Trophoblast cell (in vitro differentiated cells and primary cell): ENCODE results near the gene ITPR1.

Source experiments
- DNase-seq, 2 donors: peaks; one replicate each; pipeline ENCODE4 v3.0.0-alpha.2; 2016
- H2AFZ ChIP-seq: 2 replicates; pipeline ENCODE4 v1.6.1; 2013; ENCODE audit warnings: low read length, moderate library complexity, mild to moderate bottlenecking; ENCODE audit not compliant: insufficient read depth, poor library complexity
- H2AK5ac ChIP-seq: 2 replicates; pipeline ENCODE4 v1.6.1; 2013; ENCODE audit warnings: mild to moderate bottlenecking, low read length
- H2BK120ac ChIP-seq: 2 replicates; pipeline ENCODE4 v1.6.1; 2013; ENCODE audit warnings: low read length, mild to moderate bottlenecking, moderate library complexity; ENCODE audit not compliant: insufficient read depth, poor library complexity
- H2BK12ac ChIP-seq: 2 replicates; pipeline ENCODE4 v1.6.1; 2013; ENCODE audit warnings: mild to moderate bottlenecking, low read length, moderate library complexity
- H2BK5ac ChIP-seq: 2 replicates; pipeline ENCODE4 v1.6.1; 2013; ENCODE audit warnings: low read length, low read depth, moderate library complexity, mild to moderate bottlenecking; ENCODE audit not compliant: poor library complexity
- H3K14ac ChIP-seq: 2 replicates; pipeline ENCODE4 v1.6.1; 2013; ENCODE audit warnings: mild to moderate bottlenecking, low read length
- H3K18ac ChIP-seq: 2 replicates; pipeline ENCODE4 v1.6.1; 2013; ENCODE audit warnings: mild to moderate bottlenecking, low read length
- H3K23ac ChIP-seq: 2 replicates; pipeline ENCODE4 v1.6.1; 2013; ENCODE audit warnings: low read length
- H3K27ac ChIP-seq: 2 replicates; pipeline ENCODE4 v1.5.1; 2013; ENCODE audit warnings: low read depth, mild to moderate bottlenecking, inconsistent platforms, low read length, moderate library complexity
- H3K27me3 ChIP-seq: 2 replicates; pipeline ENCODE4 v1.6.1; 2013; ENCODE audit warnings: inconsistent platforms, mild to moderate bottlenecking, low read length, moderate library complexity; ENCODE audit not compliant: insufficient read depth
- H3K36me3 ChIP-seq, 2 experiments: 1 replicate in 1 of 2; 2 replicates in 1 of 2; pipeline ENCODE4 v1.6.1; 2013; ENCODE audit warnings: low read length in 2 of 2, mild to moderate bottlenecking in 2 of 2, moderate library complexity in 1 of 2; ENCODE audit not compliant: insufficient read depth in 2 of 2, control insufficient read depth in 1 of 2
- H3K4ac ChIP-seq: 2 replicates; pipeline ENCODE4 v1.6.1; 2013; ENCODE audit warnings: low read depth, mild to moderate bottlenecking, low read length, moderate library complexity
- H3K4me1 ChIP-seq, 2 experiments: 1 replicate in 1 of 2; 2 replicates in 1 of 2; pipeline ENCODE4 v1.6.1; 2013; ENCODE audit warnings: low read length in 2 of 2, mild to moderate bottlenecking in 2 of 2, moderate library complexity in 1 of 2; ENCODE audit not compliant: insufficient read depth in 2 of 2, control insufficient read depth in 1 of 2
- H3K4me2 ChIP-seq: 2 replicates; pipeline ENCODE4 v1.6.1; 2013; ENCODE audit warnings: inconsistent platforms, mild to moderate bottlenecking, low read length, moderate library complexity
- H3K4me3 ChIP-seq: 2 replicates; pipeline ENCODE4 v1.5.1; 2013; ENCODE audit warnings: mild to moderate bottlenecking, low read depth, low read length, inconsistent platforms
- H3K79me1 ChIP-seq: one replicate; pipeline ENCODE4 v1.6.1; 2013; ENCODE audit warnings: low read length
- H3K79me2 ChIP-seq: 2 replicates; pipeline ENCODE4 v1.6.1; 2013; ENCODE audit warnings: low read length, mild to moderate bottlenecking; ENCODE audit not compliant: control insufficient read depth, insufficient read depth, poor library complexity
- H3K9ac ChIP-seq: 2 replicates; pipeline ENCODE4 v1.6.1; 2013; ENCODE audit warnings: mild to moderate bottlenecking, low read length
- H3K9me3 ChIP-seq: 2 replicates; pipeline ENCODE4 v1.6.1; 2013; ENCODE audit warnings: low read depth, mild to moderate bottlenecking, control low read depth, inconsistent platforms, low read length; ENCODE audit not compliant: insufficient read depth
- H4K12ac ChIP-seq: 2 replicates; pipeline ENCODE4 v1.6.1; 2013; ENCODE audit warnings: low read depth, mild to moderate bottlenecking, low read length, moderate library complexity
- H4K8ac ChIP-seq: 2 replicates; pipeline ENCODE4 v1.6.1; 2013; ENCODE audit warnings: low read depth, mild to moderate bottlenecking, low read length, moderate library complexity
- H4K91ac ChIP-seq: one replicate; pipeline ENCODE4 v1.6.1; 2013; ENCODE audit warnings: low read depth, mild to moderate bottlenecking, low read length, moderate library complexity
- WGBS: extraction: QIAGEN DNeasy Blood & Tissue Kit; methylation state at CpG from one replicate; pipeline ENCODE4 v1.1.7; 2013; ENCODE audit warnings: missing lambda C conversion rate; ENCODE audit not compliant: insufficient read length, insufficient coverage; ENCODE audit errors: extremely low coverage; 5-methylcytosine and 5-hydroxymethylcytosine counted together

ITPR1 gene

DNA sequence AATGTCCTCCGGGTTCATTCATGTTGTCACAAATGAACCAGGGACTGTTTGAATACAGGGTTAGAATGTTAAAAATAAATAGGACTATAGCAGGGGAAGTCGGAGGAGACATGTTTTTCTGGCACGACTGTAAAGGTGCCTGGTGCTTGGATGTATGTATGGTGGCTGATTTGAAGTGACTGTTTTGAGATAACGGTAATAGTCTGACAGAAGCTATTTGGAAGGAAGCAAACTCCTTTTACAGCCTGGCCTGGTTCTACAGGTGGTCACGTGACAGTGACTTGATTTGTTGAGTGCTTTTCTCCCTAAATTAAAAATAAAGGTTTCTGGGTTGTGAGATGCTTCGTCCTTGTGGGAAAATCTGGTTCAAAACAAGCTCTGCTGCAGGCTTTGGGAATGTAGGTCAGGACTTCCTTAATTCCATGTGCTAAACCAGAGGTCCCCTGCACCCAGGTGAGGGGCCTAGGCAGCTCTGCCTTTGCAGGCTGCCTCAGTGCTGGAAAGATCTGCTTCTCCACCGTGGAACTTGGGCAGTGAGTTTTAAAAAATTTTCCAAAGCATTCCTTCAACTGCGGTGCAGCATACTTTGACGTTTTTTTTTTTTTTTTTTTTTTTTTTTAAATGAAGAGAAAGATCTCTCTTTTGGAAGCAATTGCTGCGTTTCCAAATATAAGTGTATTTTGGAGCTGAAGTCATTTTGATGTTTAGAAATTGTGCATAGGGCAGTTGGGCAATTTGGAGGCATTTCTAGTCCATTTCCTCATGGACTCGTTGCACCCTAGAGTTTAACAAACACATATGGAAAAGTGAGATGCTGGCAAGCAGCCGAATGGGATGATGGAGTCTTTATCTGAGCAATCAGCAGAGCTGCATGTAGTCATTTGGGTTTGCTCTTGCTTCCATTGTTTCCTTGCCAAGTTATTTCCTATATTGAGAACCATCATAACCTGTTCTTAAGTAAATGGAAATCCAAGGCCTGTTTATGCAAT lies 30.9 kb downstream of the ITPR1 start:
- H2AFZ ChIP-seq = no peak overlapping the region
- H3K27me3 ChIP-seq = no peaks in the 10 kb centered on the region
- no peak overlapping the region for H3K14ac ChIP-seq
- H2BK120ac ChIP-seq = no peak overlapping the region
- no peaks in the 10 kb centered on the region for H3K79me1 ChIP-seq
- H3K79me2 ChIP-seq = no peaks in the 10 kb centered on the region
- H3K4me3 ChIP-seq = no peak overlapping the region
- no peak overlapping the region for H4K8ac ChIP-seq
- H2AK5ac ChIP-seq = no peak overlapping the region
- H3K27ac ChIP-seq = no peak overlapping the region
- H2BK12ac ChIP-seq = no peak overlapping the region
- no peak for DNase-seq
- H3K4me2 ChIP-seq = no peak overlapping the region
- no peak overlapping the region for H2BK5ac ChIP-seq
- H3K9ac ChIP-seq = no peak overlapping the region
- no peaks in the 10 kb centered on the region for H3K9me3 ChIP-seq
- no peak overlapping the region for H4K91ac ChIP-seq
- H3K18ac ChIP-seq = no peak overlapping the region
- H3K4ac ChIP-seq = no peak overlapping the region
- no peak overlapping the region for H4K12ac ChIP-seq
- no CpG with 5 or more reads among the region's 12 CpGs for WGBS
- no peak overlapping the region for H3K23ac ChIP-seq
- H3K36me3 ChIP-seq = no peaks in the 10 kb centered on the region
- H3K4me1 ChIP-seq = peaks cover 2% of the 10 kb centered on the region in 2 experiments

DNA sequence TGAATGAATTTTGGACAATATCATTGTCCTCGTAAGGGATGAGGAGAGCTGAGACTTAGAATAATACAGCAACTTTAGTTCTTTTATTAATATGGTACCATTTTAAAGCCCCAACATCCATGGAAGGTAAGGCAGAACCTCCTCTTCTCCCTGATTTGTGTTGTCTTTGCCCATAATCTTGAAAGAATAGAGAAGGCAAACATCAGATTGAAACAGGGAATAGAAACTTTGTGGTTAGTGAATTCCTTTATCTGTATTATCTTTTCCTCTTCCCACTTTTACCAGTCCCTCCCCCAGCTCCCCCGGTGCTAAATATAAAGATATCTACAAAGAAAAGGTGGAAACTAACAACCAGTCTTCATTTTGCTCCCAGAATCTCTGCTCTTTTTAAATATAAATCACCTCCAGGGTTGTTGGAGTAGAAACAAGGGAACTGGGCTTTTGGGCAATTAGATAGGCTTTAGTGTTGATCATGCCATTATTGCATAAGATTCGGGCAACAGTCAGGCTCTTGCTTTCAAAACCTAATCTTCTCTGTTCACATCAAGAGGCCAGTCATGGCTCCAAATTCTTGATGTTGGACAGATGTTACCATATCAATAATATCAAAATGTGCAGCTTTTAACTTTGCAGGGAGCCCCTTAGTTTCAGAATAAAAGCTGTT lies 32.5 kb downstream of the ITPR1 start:
- H2AK5ac ChIP-seq = no peak overlapping the region
- H3K79me1 ChIP-seq = no peaks in the 10 kb centered on the region
- no peak overlapping the region for H3K23ac ChIP-seq
- no peak overlapping the region for H2BK12ac ChIP-seq
- H4K12ac ChIP-seq = no peak overlapping the region
- H3K36me3 ChIP-seq = no peaks in the 10 kb centered on the region
- H3K79me2 ChIP-seq = no peaks in the 10 kb centered on the region
- H3K4me3 ChIP-seq = no peak overlapping the region
- no peak overlapping the region for H4K91ac ChIP-seq
- H3K9me3 ChIP-seq = no peaks in the 10 kb centered on the region
- peaks cover 2% of the 10 kb centered on the region in 2 experiments for H3K4me1 ChIP-seq
- no peak overlapping the region for H3K4me2 ChIP-seq
- H4K8ac ChIP-seq = no peak overlapping the region
- no peak overlapping the region for H3K14ac ChIP-seq
- H2BK5ac ChIP-seq = no peak overlapping the region
- no CpG with 5 or more reads among the region's 3 CpGs for WGBS
- no peak overlapping the region for H3K9ac ChIP-seq
- no peak overlapping the region for H3K18ac ChIP-seq
- no peak overlapping the region for H2BK120ac ChIP-seq
- no peaks in the 10 kb centered on the region for H3K27me3 ChIP-seq
- H3K4ac ChIP-seq = no peak overlapping the region
- DNase-seq = no peak
- H3K27ac ChIP-seq = no peak overlapping the region
- H2AFZ ChIP-seq = no peak overlapping the region

DNA sequence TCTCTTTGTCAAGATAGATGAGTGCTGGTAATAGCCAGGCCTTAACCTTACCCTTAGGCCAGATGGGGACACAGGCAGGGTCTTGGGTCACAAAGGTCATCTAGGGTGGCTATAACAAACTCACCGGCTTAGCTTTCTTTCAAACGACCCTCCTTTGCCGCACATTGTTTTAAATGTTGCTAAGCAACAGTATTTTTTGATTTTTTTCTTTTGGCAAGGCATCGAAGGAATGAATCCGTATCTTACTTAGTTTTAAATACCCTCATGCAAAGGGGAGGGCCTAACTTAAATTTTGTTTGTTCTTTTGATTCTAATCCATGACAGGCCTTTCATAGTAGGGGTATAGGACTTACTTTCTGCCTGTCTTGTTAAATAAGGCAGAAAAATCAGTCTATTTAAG lies 35.2 kb downstream of the ITPR1 start:
- no peak overlapping the region for H3K23ac ChIP-seq
- H2BK12ac ChIP-seq = no peak overlapping the region
- no peaks in the 10 kb centered on the region for H3K9me3 ChIP-seq
- no peak overlapping the region for H2AK5ac ChIP-seq
- no peak overlapping the region for H4K12ac ChIP-seq
- no peak overlapping the region for H2BK120ac ChIP-seq
- no peak overlapping the region for H3K4ac ChIP-seq
- WGBS = no CpG with 5 or more reads among the region's 5 CpGs
- no peaks in the 10 kb centered on the region for H3K79me2 ChIP-seq
- H2AFZ ChIP-seq = no peak overlapping the region
- H3K4me3 ChIP-seq = no peak overlapping the region
- H3K79me1 ChIP-seq = no peaks in the 10 kb centered on the region
- no peak overlapping the region for H3K18ac ChIP-seq
- H3K9ac ChIP-seq = no peak overlapping the region
- no peak overlapping the region for H4K8ac ChIP-seq
- no peak for DNase-seq
- H3K4me2 ChIP-seq = no peak overlapping the region
- H3K36me3 ChIP-seq = no peaks in the 10 kb centered on the region
- no peak overlapping the region for H3K27ac ChIP-seq
- H3K27me3 ChIP-seq = no peaks in the 10 kb centered on the region
- H3K4me1 ChIP-seq = peaks cover 2 to 3% of the 10 kb centered on the region in 2 experiments
- no peak overlapping the region for H3K14ac ChIP-seq
- no peak overlapping the region for H4K91ac ChIP-seq
- no peak overlapping the region for H2BK5ac ChIP-seq

DNA sequence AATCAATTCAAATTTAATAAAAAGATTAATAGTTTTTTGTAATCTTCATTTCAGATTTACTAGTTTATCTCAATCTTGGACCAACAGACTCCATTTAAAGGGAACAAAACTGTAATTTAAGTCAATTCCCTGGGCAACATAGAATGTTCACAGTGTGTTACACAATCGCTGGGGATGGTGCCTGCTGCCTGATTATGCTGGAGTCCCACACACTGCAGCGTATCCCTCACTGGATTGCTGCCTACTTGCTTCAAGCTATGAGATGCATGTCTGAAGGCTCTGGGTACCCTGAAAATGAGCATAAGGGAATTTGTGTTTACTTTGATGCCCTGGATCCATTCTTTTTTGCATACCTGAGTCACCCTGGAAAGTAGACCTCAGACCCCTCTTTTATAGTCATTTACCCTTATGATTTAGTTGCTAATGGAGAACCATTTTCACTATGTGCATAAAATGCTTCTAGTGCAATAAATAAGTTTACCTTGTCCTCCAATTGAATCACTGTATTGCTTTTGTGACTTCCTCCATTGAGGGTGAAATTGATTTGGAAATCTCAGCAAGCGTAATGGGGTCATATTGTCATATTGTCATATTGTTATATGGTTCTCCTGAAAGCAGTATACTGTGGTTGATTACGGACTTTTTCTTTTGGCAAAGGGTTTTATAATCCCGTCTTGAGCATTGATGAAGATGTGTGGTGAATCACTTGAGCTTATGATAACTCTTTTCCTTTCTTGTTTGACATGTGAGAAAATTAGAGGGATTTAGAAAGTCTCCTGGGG lies 35.9 kb downstream of the ITPR1 start:
- Histone ChIP-seq H2BK5ac (no peak overlapping the region), H4K8ac (no peak overlapping the region), H3K4me2 (no peak overlapping the region), H3K36me3 (no peaks in the 10 kb centered on the region), H3K4me3 (no peak overlapping the region), H4K91ac (no peak overlapping the region), H4K12ac (no peak overlapping the region), H2AK5ac (no peak overlapping the region), H3K79me2 (no peaks in the 10 kb centered on the region), H3K23ac (no peak overlapping the region), H3K4me1 (peaks cover 4 to 5% of the 10 kb centered on the region in 2 experiments), H3K4ac (no peak overlapping the region), H2AFZ (no peak overlapping the region), H3K9ac (no peak overlapping the region), H2BK12ac (no peak overlapping the region), H3K14ac (no peak overlapping the region), H3K9me3 (no peaks in the 10 kb centered on the region), H3K18ac (no peak overlapping the region), H2BK120ac (no peak overlapping the region), H3K27me3 (no peaks in the 10 kb centered on the region), H3K79me1 (no peaks in the 10 kb centered on the region), H3K27ac (no peak overlapping the region)
- WGBS = no CpG with 5 or more reads among the region's 5 CpGs
- DNase-seq = no peak
